Neural crest cell (in vitro differentiated cells): Measurements from ENCODE around the gene FREY1. TPM values are rescaled to one million over a fixed set of nuclear protein-coding genes. Genes with fewer than 3 reads are reported as not detected.

Experiments
- DNase-seq: peaks from one replicate; pipeline ENCODE4 v3.0.0; 2021; ENCODE audit warnings: low read depth, mixed read lengths, low spot score
- H3K27ac Mint-ChIP-seq: one replicate; pipeline ENCODE4 v1.8.0; 2021; ENCODE audit warnings: mild to moderate bottlenecking, mixed read lengths; ENCODE audit not compliant: unreplicated experiment
- H3K27me3 Mint-ChIP-seq: 2 replicates; pipeline ENCODE4 v1.8.0; 2021; ENCODE audit warnings: low read depth, mild to moderate bottlenecking, mixed read lengths
- H3K36me3 Mint-ChIP-seq: 2 replicates; pipeline ENCODE4 v1.8.0; 2021; ENCODE audit warnings: low read depth, mild to moderate bottlenecking, mixed read lengths
- H3K4me1 Mint-ChIP-seq: 2 replicates; pipeline ENCODE4 v1.8.0; 2021; ENCODE audit warnings: mixed read lengths
- H3K4me3 Mint-ChIP-seq: one replicate; pipeline ENCODE4 v1.8.0; 2021; ENCODE audit warnings: mild to moderate bottlenecking, mixed read lengths
- H3K9me3 Mint-ChIP-seq: 2 replicates; pipeline ENCODE4 v1.8.0; 2021; ENCODE audit warnings: mixed read lengths
- total RNA-seq: library from RNA; stranded (reverse); gene quantifications from 2 replicates; pipeline ENCODE4 v1.2.1, GENCODE V29; 2021
- TF ChIP-seq, protein P1 (sequence below): fragments of 200-600 bp; sonication (generic); conservative IDR thresholded peaks from 2 replicates; pipeline ENCODE4 v1.5.0; 2021; ENCODE audit warnings: antibody characterized with exemption, mild to moderate bottlenecking

The FREY1 gene
- total RNA-seq, 1 donor from 2014 or later, result 3.3 TPM

DNA sequence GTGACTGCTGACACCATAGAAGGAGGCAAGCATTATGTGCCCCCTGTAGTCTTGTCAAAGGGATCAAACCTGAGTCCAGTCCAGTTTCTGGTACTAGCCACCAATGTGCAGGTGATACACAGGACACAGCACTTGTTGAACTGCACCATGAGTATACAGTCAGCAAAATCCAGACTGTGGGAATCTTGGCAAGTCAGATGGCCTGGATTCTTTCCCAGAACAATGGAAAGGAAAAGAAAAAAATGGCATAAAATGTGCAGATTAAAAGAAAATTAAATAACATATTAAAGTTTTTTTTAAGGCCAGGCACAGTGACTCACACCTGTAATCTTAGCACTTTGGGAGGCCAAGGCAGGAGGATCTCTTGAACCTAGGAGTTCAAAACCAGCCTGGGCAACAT is 43.0 kb downstream of the FREY1 start:
- TF ChIP-seq, protein P1, sequence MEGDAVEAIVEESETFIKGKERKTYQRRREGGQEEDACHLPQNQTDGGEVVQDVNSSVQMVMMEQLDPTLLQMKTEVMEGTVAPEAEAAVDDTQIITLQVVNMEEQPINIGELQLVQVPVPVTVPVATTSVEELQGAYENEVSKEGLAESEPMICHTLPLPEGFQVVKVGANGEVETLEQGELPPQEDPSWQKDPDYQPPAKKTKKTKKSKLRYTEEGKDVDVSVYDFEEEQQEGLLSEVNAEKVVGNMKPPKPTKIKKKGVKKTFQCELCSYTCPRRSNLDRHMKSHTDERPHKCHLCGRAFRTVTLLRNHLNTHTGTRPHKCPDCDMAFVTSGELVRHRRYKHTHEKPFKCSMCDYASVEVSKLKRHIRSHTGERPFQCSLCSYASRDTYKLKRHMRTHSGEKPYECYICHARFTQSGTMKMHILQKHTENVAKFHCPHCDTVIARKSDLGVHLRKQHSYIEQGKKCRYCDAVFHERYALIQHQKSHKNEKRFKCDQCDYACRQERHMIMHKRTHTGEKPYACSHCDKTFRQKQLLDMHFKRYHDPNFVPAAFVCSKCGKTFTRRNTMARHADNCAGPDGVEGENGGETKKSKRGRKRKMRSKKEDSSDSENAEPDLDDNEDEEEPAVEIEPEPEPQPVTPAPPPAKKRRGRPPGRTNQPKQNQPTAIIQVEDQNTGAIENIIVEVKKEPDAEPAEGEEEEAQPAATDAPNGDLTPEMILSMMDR, result no peak
- H3K9me3 Mint-ChIP-seq, result no peaks in the 10 kb centered on the region
- H3K27ac Mint-ChIP-seq, result no peak overlapping the region
- H3K27me3 Mint-ChIP-seq, result no peaks in the 10 kb centered on the region
- no peaks in the 10 kb centered on the region for H3K36me3 Mint-ChIP-seq
- no peak for DNase-seq
- H3K4me3 Mint-ChIP-seq, result no peak overlapping the region
- no peaks in the 10 kb centered on the region for H3K4me1 Mint-ChIP-seq

DNA sequence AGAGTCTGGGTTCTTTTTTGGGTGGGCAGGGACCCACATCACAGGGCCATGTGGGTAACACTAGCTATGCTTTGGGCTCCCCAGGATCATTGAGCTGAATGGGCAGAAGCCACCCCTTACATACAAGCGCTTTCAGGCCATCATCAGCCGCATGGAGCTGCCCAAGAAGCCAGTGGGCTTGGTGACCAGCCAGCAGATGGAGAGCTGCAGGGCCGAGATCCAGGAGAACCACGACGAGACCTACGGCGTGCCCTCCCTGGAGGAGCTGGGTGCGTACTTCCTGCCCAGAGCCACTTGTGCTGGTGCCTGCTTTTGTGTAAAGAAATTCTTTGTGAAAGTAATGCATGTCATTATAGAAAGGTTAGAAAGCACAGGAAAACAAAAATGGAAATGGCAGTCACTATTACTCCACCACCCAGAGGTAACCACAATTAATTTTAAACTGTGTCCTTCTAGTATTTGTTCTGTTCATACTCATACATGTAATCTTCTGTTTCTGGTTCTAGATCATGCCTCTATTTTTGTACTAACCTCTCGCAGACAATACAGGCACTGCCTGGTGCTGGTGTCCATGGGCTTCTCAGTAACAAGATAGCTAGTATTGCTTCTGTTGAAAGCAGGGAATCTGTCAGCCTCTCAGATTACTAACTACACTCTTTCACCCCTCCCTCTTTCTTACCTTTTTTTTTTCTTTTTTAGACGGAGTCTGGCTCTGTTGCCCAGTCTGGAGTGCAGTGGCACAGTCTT is 46.1 kb downstream of the FREY1 start:
- DNase-seq, result no peak
- Mint-ChIP-seq H3K36me3 (no peaks in the 10 kb centered on the region), H3K27ac (no peak overlapping the region), H3K27me3 (no peaks in the 10 kb centered on the region), H3K4me3 (no peak overlapping the region), H3K9me3 (no peaks in the 10 kb centered on the region), H3K4me1 (no peaks in the 10 kb centered on the region)
- TF ChIP-seq, protein P1, result no peak

DNA sequence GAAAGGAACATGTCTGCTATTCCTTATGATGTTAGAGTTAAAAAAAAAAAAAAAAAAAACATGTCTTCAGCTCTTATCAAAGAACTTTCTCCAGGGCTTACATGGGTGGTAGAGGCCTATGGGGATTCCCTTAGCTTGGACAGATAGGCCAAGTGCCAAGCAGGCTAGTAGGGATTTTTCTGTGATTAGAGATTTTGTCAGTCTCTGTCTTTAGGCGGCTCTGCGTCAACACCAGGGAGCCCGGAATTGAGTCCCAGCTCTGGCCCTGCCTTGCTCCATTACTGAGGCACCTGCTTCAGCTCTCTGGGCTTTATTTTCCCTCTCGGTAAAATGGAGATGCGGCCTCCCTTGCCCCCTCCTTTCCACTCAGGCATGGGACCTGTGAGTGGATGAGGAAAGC is 46.7 kb downstream of the FREY1 start:
- no peaks in the 10 kb centered on the region for H3K9me3 Mint-ChIP-seq
- H3K27me3 Mint-ChIP-seq, result no peaks in the 10 kb centered on the region
- TF ChIP-seq, protein P1, result no peak
- no peak for DNase-seq
- no peak overlapping the region for H3K27ac Mint-ChIP-seq
- H3K4me1 Mint-ChIP-seq, result no peaks in the 10 kb centered on the region
- H3K36me3 Mint-ChIP-seq, result no peaks in the 10 kb centered on the region
- H3K4me3 Mint-ChIP-seq, result no peak overlapping the region

DNA sequence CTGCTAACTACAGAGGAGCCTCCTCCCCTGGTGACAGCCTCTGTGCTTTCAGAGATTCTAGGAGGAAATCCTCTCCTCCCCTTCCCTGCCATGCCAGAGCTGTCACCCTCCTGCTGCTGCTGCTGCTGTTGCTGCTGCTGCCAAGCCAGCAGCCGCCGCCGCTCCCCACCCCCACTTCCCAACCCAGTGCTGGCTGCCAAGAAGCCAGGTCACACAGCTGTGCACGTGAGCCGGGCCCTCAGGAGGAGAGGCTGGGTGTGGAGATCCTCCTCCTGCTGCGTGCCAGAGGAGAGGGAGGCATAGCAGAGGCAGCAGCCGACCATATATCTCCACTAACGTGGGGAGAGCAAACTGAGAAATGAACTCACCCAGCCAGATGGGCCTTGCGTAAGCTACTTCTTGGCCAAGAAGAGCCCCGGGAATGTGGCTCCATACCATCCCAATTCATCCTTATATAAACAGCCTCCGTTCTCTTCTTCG is 47.4 kb downstream of the FREY1 start:
- DNase-seq, result no peak

DNA sequence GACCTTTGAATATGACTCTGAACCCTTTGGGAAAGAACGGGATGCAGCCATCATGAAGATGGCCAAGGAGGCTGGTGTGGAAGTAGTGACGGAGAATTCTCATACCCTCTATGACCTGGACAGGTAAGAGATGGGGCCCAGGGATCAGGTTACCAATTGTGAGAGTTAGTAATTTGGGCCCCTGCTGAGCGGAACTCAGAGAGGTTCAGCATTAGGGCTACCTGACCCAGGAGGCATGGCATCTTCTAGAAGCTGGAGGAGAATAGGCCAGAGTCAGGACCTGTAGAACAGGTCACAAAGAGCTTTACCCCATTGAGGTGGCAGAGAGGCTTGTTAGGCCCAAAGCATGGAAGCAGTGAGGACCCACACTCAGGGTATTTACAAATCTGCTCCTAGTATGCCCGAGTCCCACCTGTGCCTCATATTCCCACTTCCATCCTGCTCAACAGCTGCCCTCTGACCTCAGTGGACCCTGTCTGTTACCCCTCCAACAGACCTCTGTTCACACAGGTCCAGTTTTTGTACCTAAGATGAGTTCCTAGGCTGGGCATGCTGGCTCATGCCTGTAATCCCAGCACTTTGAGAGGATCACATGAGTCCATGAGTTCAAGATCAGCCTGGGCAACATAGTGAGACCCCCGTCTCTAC is 48.2 kb downstream of the FREY1 start:
- Mint-ChIP-seq H3K36me3 (no peaks in the 10 kb centered on the region), H3K4me3 (no peak overlapping the region), H3K4me1 (no peaks in the 10 kb centered on the region), H3K27ac (no peak overlapping the region), H3K9me3 (no peaks in the 10 kb centered on the region), H3K27me3 (no peaks in the 10 kb centered on the region)
- DNase-seq, result no peak
- TF ChIP-seq, protein P1, result no peak

More for the DNA sequence above, 47.4 kb downstream of the FREY1 start:
- Mint-ChIP-seq H3K9me3 (no peaks in the 10 kb centered on the region), H3K27ac (no peak overlapping the region), H3K27me3 (no peaks in the 10 kb centered on the region), H3K4me1 (no peaks in the 10 kb centered on the region), H3K36me3 (no peaks in the 10 kb centered on the region), H3K4me3 (no peak overlapping the region)
- TF ChIP-seq, protein P1, result no peak
